Measurements from ENCODE around the gene TSHZ1.

TSHZ1 gene

DNA sequence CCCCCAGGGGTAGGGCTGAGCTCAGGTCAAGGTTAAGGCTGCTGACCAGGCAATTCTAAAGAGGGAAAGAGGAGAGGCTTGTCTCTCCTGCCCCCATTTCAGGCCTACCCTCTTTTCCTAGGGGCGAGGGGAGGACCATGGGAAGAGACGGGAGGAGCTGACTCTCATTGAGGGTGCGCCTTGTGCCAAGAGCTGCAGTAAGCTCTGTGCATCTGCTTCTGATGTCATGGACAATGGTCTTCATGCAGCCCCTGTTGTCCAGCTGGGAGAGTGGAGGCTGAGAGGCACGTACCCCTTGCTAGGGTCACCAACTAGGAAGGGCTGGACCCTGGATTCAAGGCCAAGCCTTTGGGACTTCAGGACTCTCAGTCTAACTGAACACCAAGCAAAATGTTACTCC, 46.9 kb upstream of the TSHZ1 start:
- Histone ChIP-seq H4K20me1 (ENCODE audit: insufficient read depth, low read length) (no peaks in the 10 kb centered on the region), H3K9ac (ENCODE audit: low read length) (no peak overlapping the region), H3K4me3 (ENCODE audit: low read length) (no peak overlapping the region), H3K36me3 (replicated peaks; ENCODE audit: low read depth, low read length) (no peaks in the 10 kb centered on the region), H2AFZ (ENCODE audit: low read depth, low read length) (no peak overlapping the region), H3K27ac (ENCODE audit: low read length) (no peak overlapping the region), H3K4me1 (ENCODE audit: low read length) (peaks cover 10% of the 10 kb centered on the region; the same call in 1 of the 2 replicates), H3K4me2 (ENCODE audit: low read length) (no peak overlapping the region), H3K79me2 (ENCODE audit: low read length) (no peaks in the 10 kb centered on the region), H3K9me3 (ENCODE audit: insufficient read depth, low read length) (no peaks in the 10 kb centered on the region), H3K27me3 (ENCODE audit: low read depth, low read length) (peaks cover 26% of the 10 kb centered on the region)
- no peak for TF ChIP-seq CTCF (IDR thresholded peaks at IDR 0.05; ENCODE audit: low read depth, low read length)
- no peak for TF ChIP-seq EZH2phosphoT487 (IDR thresholded peaks at IDR 0.05; ENCODE audit: low read depth)

DNA sequence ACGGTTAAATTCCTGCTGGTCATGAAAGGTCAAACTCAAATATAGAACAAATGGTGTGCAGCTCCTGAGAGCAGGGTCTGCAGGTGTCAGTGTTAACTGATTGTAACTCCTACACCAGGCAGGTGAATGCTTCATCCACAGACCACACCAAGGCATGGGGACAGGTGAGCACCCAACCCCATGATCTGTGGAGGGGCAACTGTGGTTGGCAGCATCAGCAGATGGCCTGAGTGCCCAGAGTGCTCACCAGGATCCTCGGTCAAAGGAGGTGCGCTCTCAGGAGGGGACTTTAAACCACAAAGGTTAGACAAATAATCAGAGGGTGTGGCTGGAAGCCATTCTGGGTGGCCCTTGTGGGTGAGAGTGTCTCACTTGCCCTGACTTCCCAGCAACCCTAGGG, 46.1 kb upstream of the TSHZ1 start:
- Histone ChIP-seq H3K27ac (ENCODE audit: low read length) (no peak overlapping the region), H3K4me2 (ENCODE audit: low read length) (no peak overlapping the region), H2AFZ (ENCODE audit: low read depth, low read length) (no peak overlapping the region), H3K4me1 (ENCODE audit: low read length) (peaks cover 10% of the 10 kb centered on the region; the same call in 1 of the 2 replicates), H4K20me1 (ENCODE audit: insufficient read depth, low read length) (no peaks in the 10 kb centered on the region), H3K79me2 (ENCODE audit: low read length) (no peaks in the 10 kb centered on the region), H3K27me3 (ENCODE audit: low read depth, low read length) (peaks cover 26% of the 10 kb centered on the region), H3K36me3 (replicated peaks; ENCODE audit: low read depth, low read length) (no peaks in the 10 kb centered on the region), H3K4me3 (ENCODE audit: low read length) (no peak overlapping the region), H3K9ac (ENCODE audit: low read length) (no peak overlapping the region), H3K9me3 (ENCODE audit: insufficient read depth, low read length) (no peaks in the 10 kb centered on the region)
- TF ChIP-seq CTCF (IDR thresholded peaks at IDR 0.05; ENCODE audit: low read depth, low read length) (no peak), EZH2phosphoT487 (IDR thresholded peaks at IDR 0.05; ENCODE audit: low read depth) (no peak)

- H3K4me1 ChIP-seq (ENCODE audit: low read length): peaks cover 7% of the 10 kb centered on the region; the same call in 1 of the 2 replicates
These were observed 44.7 kb upstream of the TSHZ1 start for GRCh38 chr18:75165926-75166325.

DNA sequence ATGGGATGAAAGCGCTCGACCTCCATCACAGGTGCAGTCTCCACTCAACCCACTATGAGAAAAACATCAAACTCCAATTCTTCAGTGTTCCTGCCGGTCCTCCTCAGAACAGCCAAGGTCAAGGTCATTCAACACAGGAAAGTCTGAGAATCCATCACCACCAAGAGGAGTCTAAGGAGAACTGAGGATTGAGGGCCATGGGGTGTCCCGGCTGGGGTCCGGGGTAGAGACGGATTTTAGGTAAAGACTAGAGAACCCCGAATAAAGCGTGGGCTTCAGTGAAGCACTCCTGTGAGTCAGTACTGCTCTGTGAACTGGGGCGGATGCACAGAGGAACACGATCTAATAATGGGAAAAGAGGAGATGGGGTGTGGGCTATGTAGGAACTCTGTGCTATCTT, 43.5 kb upstream of the TSHZ1 start:
- Histone ChIP-seq H3K4me2 (ENCODE audit: low read length) (no peak overlapping the region), H3K36me3 (replicated peaks; ENCODE audit: low read depth, low read length) (no peaks in the 10 kb centered on the region)
- no peak for TF ChIP-seq EZH2phosphoT487 (IDR thresholded peaks at IDR 0.05; ENCODE audit: low read depth)

More at GRCh38 chr18:75165926-75166325, 44.7 kb upstream of the TSHZ1 start:
- Histone ChIP-seq H3K79me2 (ENCODE audit: low read length) (no peaks in the 10 kb centered on the region), H3K27ac (ENCODE audit: low read length) (no peak overlapping the region), H4K20me1 (ENCODE audit: insufficient read depth, low read length) (no peaks in the 10 kb centered on the region), H3K27me3 (ENCODE audit: low read depth, low read length) (peaks cover 15% of the 10 kb centered on the region), H3K4me3 (ENCODE audit: low read length) (no peak overlapping the region), H3K4me2 (ENCODE audit: low read length) (no peak overlapping the region), H3K9me3 (ENCODE audit: insufficient read depth, low read length) (no peaks in the 10 kb centered on the region), H2AFZ (ENCODE audit: low read depth, low read length) (no peak overlapping the region), H3K36me3 (replicated peaks; ENCODE audit: low read depth, low read length) (no peaks in the 10 kb centered on the region), H3K9ac (ENCODE audit: low read length) (no peak overlapping the region)
- TF ChIP-seq CTCF (IDR thresholded peaks at IDR 0.05; ENCODE audit: low read depth, low read length): no peak
- TF ChIP-seq EZH2phosphoT487 (IDR thresholded peaks at IDR 0.05; ENCODE audit: low read depth): no peak

More for the DNA sequence above, 43.5 kb upstream of the TSHZ1 start:
- H3K79me2 ChIP-seq (ENCODE audit: low read length): no peaks in the 10 kb centered on the region
- no peak overlapping the region for H2AFZ ChIP-seq (ENCODE audit: low read depth, low read length)
- H3K9me3 ChIP-seq (ENCODE audit: insufficient read depth, low read length): no peaks in the 10 kb centered on the region
- no peaks in the 10 kb centered on the region for H4K20me1 ChIP-seq (ENCODE audit: insufficient read depth, low read length)
- H3K27me3 ChIP-seq (ENCODE audit: low read depth, low read length): peaks cover 14% of the 10 kb centered on the region
- no peak overlapping the region for H3K9ac ChIP-seq (ENCODE audit: low read length)
- no peak overlapping the region for H3K27ac ChIP-seq (ENCODE audit: low read length)
- no peaks in the 10 kb centered on the region for H3K4me1 ChIP-seq (ENCODE audit: low read length)
- H3K4me3 ChIP-seq (ENCODE audit: low read length): no peak overlapping the region

Measured in OCI-LY3 (cell line).